Left ventricle myocardium inferior (tissue), 1 donor: ENCODE measurements around the gene TSC22D3. TPM values are rescaled to one million over a fixed set of nuclear protein-coding genes. Genes with fewer than 3 reads are reported as not detected.

Experiments
- DNase-seq: peaks from one replicate; pipeline ENCODE4 v3.0.0-alpha.2; 2020
- H3K27ac ChIP-seq: fragments of 200-600 bp; replicated peaks from 2 replicates; pipeline ENCODE4 v1.8.0; 2021
- H3K27me3 ChIP-seq: fragments of 200-600 bp; 2 replicates; pipeline ENCODE4 v1.8.0; 2021; ENCODE audit warnings: low read depth
- H3K36me3 ChIP-seq: fragments of 200-600 bp; 2 replicates; pipeline ENCODE4 v1.8.0; 2021
- H3K4me1 ChIP-seq: fragments of 200-600 bp; 2 replicates; pipeline ENCODE4 v1.8.0; 2021
- H3K4me3 ChIP-seq: fragments of 200-600 bp; 2 replicates; pipeline ENCODE4 v1.8.0; 2021; ENCODE audit warnings: mild to moderate bottlenecking, moderate library complexity
- H3K9me3 ChIP-seq: fragments of 200-600 bp; replicated peaks from 2 replicates; pipeline ENCODE4 v1.8.0; 2021
- CTCF ChIP-seq: fragments of 200-600 bp; IDR thresholded peaks from 2 replicates; pipeline ENCODE4 v1.8.0; 2021; ENCODE audit warnings: antibody characterized with exemption, mild to moderate bottlenecking, borderline replicate concordance
- intact Hi-C: fragments of 100-400 bp; cut with micrococcal nuclease; formaldehyde crosslinking; loops from one replicate; pipeline ENCODE4 v1.11.0; 2022
- total RNA-seq: library from RNA; stranded (reverse); fragmentation: NEBNext Ultra II Directional; extraction: Animal tissue kit (Norgen Biotek cat#: 25700); gene quantifications from one replicate; pipeline ENCODE4 v1.2.1, GENCODE V29; 2021
- donor health status: DM: no; HTN: yes; CAD: no; lungs with severe emphysema.

TSC22D3 gene
- total RNA-seq, 1 donor from 2014 or later: 58.9 TPM

GRCh38 chrX:107742700-107743191, 32.8 kb downstream of the TSC22D3 start:
- peaks cover 92% of the 10 kb centered on the region for H3K4me1 ChIP-seq
- TF ChIP-seq CTCF: no peak
- intact Hi-C loops: no loop called here
- H3K27me3 ChIP-seq: no peaks in the 10 kb centered on the region
- H3K9me3 ChIP-seq: no peaks in the 10 kb centered on the region
- DNase-seq: no peak
- peak overlapping the region; percentile 94 for H3K27ac ChIP-seq
- no peaks in the 10 kb centered on the region for H3K36me3 ChIP-seq
- peak overlapping the region; percentile 49 for H3K4me3 ChIP-seq

DNA sequence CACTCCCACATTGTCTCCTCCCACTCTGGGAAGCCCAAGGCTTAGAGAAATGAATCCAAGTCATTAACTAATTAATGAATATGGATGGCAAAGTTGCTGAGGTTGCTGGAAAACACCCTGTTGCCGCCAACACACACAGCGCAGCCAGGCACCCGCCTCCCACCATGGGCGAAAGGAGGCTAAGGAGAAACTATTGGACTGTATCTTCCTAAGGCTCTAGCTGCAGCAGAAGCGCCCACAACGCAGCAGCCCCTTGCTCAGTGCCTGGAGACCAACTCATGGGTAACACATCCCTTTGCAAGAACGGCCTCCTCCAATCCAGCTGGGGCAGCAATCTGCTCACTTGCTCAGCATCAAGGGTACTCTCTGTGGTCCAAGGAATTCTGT, 34.2 kb downstream of the TSC22D3 start:
- intact Hi-C loops: no loop called here
- H3K4me1 ChIP-seq: peaks cover 92% of the 10 kb centered on the region
- peak overlapping the region; percentile 49 for H3K4me3 ChIP-seq
- no peak for TF ChIP-seq CTCF
- no peaks in the 10 kb centered on the region for H3K36me3 ChIP-seq
- H3K27ac ChIP-seq: peak overlapping the region; percentile 94
- no peak for DNase-seq
- H3K9me3 ChIP-seq: no peaks in the 10 kb centered on the region
- H3K27me3 ChIP-seq: no peaks in the 10 kb centered on the region

GRCh38 chrX:107739541-107739940, 36.0 kb downstream of the TSC22D3 start:
- H3K4me3 ChIP-seq: no peak overlapping the region
- no peaks in the 10 kb centered on the region for H3K27me3 ChIP-seq
- H3K9me3 ChIP-seq: no peaks in the 10 kb centered on the region
- H3K4me1 ChIP-seq: peaks cover 88% of the 10 kb centered on the region
- TF ChIP-seq CTCF: no peak
- no peaks in the 10 kb centered on the region for H3K36me3 ChIP-seq
- DNase-seq: no peak
- peak overlapping the region; percentile 80 for H3K27ac ChIP-seq
- intact Hi-C loops: no loop called here

DNA sequence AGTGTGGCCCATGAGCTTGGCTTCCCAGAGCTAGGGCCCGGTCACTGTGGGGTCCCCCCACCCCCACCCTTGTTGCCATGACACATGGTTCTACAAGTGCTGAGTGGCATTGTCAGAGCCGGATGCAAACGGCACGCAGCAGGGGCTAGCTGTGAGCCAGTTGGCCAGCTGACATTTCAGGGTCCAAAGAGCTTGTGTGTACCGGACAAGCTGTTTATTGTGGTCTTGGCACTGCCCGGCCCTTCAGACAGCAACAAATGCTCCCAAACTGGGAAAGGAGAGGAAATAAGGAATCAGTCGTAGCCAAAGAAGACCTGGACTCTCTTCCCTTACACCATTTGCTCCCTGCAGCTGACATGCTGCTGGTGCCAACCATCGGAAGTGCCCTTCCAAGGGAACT, 36.8 kb downstream of the TSC22D3 start:
- intact Hi-C loops: no loop called here
- Histone ChIP-seq H3K4me1 (peaks cover 90% of the 10 kb centered on the region), H3K27ac (peak overlapping the region; percentile 80), H3K27me3 (no peaks in the 10 kb centered on the region), H3K9me3 (no peaks in the 10 kb centered on the region), H3K4me3 (no peak overlapping the region), H3K36me3 (no peaks in the 10 kb centered on the region)
- DNase-seq: no peak
- TF ChIP-seq CTCF: no peak

GRCh38 chrX:107738272-107738671, 37.3 kb downstream of the TSC22D3 start:
- Histone ChIP-seq H3K9me3 (no peaks in the 10 kb centered on the region), H3K4me3 (no peak overlapping the region), H3K27ac (peak overlapping the region; percentile 80), H3K36me3 (no peaks in the 10 kb centered on the region), H3K27me3 (no peaks in the 10 kb centered on the region), H3K4me1 (peaks cover 90% of the 10 kb centered on the region)
- peak; percentile 30 for DNase-seq
- intact Hi-C loops: no loop called here
- TF ChIP-seq CTCF: no peak
